DMS 273 (cell line): ENCODE data around the gene KANSL3.
A peak's percentile ranks its signal among the peaks of the same experiment; 100 is the strongest.
"Not testable (repeated sequence)": the region's sequence is repeated elsewhere in the genome, so short reads cannot be mapped to it uniquely, and the experiment has no call there.

ENCODE experiments used
- DNase-seq: peaks from one replicate; lab custom pipeline; 2025; ENCODE audit not compliant: unreplicated experiment; lab: John Stamatoyannopoulos, UW

The KANSL3 gene

GRCh38 chr2:96638144-96639121, at the start of gene KANSL3:
TSS of gene KANSL3 (minus strand) at chr2:96638312. CDS start at chr2:96637135, 1,177 bp downstream.
- peak; percentile 98 for DNase-seq

DNA sequence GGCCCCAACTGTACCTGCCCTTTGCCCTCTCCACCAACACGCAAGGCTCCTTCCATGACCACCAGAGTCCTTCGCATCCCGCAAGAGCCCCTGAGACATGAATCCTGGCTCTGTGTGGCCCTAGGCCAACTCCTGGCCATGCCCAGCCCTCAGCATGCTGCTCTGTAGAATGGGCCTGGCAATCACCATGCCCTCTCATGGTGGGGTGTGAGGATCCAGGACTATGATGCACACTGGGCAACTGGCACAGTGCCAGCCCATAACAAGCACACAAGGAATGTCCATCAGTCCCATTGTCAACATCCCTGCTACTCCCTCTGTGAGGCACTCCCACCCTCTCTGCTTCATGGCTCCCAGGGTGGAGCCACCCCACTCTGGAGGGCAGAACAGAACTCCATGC, 49.2 kb upstream of the KANSL3 start:
- DNase-seq = no peak

DNA sequence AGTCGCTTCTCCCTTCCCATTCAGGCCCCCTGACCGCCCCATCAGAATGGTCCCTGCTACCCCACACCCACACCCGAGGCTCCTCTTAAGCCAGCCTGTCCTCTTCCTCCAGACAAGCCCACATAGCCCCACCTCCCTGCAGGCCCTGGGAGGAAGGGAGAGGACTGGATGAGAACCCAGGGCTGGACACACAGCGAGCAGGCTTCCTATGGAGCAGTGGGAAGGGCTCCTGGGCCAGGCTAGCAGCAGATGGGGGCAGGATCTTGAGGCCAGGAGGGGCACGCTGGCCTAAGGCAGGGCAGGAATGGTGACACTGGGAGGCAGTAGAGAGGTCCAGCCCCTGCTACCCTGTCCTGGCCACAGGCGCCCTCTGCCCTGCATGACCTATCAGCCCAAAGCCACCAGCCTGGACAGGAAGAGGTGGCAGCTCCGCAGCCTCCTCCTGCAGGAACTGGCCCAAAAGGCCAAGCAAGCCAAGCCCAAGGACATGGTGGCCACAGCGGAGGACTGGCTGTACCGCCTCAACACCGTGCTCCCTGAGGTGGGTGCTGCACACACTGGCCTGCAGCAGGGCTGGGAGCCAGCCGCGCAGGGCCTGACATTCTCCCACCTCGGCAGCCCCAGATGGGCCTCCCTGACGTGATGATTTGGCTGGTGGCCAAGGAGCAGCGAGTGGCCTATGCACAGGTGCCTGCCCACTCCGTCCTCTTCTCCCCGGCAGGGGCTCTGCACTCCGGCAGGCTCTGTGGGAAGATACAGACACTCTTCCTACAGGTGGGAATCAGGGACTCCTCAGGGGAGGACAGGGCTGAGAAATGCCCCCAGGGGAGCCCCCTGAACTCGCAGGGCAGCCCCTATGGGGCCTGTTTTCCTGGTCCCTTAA, 47.7 kb upstream of the KANSL3 start:
- peak; percentile 92 for DNase-seq

- peak; percentile 53 for DNase-seq
Measured at GRCh38 chr2:96684883-96685576, 46.9 kb upstream of the KANSL3 start.

DNA sequence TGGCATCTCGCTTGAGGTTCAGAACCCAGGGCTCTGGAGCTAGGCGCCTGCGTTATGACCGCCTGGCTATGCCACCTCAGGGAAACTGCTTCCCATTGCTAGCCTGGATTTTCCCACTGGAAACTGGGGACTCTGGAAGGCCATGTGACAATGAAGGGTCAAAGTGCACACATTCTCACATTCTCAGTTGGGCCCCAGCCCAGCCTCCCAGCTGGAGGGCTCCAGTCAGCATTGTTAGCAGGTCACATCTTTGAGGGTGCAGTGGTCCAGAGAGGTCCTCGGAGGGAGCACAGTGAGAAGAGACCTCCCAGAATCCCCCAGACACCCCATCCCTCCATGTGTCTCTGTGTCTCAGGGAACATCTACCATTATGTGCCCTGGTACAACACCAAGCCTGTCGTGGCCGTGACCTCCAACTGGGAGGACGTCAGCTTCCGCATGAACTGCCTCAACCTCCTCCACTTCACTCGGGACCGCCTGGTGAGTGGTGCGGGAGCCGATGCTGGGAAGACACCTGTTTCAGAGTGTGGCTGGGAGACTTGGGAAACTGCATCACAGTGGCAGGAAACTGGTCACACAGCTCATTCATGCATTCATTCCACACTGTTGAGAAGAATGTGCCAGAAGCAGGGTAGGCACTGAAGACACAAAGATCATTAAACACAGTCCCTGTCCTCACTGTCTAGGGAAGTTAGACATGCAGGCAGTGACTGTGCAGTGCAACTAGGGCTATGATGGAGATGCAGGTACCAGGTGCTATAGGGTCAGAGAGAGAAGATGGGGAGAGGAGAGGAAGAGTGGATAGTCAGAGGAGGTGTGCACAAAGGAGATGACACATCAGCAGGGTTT, 46.1 kb upstream of the KANSL3 start:
- DNase-seq = no peak

GRCh38 chr2:96683307-96683706, 45.2 kb upstream of the KANSL3 start:
- no peak for DNase-seq

GRCh38 chr2:96681540-96681939, 43.4 kb upstream of the KANSL3 start:
- no peak for DNase-seq

GRCh38 chr2:96680561-96681141, 42.5 kb upstream of the KANSL3 start:
- no peak for DNase-seq

DNA sequence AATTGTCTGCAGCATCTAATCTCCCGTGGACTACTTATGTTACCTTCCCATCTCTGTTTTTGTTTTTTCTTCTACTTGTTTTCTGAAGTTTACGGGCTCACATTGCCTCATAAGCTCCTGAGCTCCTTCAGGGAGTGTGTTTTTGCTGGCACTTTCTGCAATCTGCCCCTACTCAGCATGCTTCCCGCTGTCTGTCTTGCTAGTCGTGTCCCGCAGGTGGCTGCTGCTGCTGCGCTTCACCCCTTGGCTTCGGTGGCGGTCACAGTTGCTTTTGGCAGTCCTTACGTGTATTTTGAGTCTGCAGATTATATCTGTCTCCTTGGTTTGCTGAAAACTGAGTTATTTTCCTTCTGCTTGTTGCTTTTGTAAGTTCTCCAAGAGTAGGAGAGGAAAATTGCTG, 41.7 kb upstream of the KANSL3 start:
- DNase-seq = no peak

GRCh38 chr2:96669539-96670215, 31.6 kb upstream of the KANSL3 start:
- DNase-seq = no peak

GRCh38 chr2:96668771-96669170, 30.7 kb upstream of the KANSL3 start:
- no peak for DNase-seq

- DNase-seq = not testable (repeated sequence)
Measured at GRCh38 chr2:96665717-96666116, 27.6 kb upstream of the KANSL3 start.

GRCh38 chr2:96665083-96665569, 27.0 kb upstream of the KANSL3 start:
- DNase-seq = no peak

GRCh38 chr2:96664366-96664925, 26.3 kb upstream of the KANSL3 start:
- DNase-seq = no peak

GRCh38 chr2:96663829-96664228, 25.7 kb upstream of the KANSL3 start:
- no peak for DNase-seq

GRCh38 chr2:96663177-96663576, 25.1 kb upstream of the KANSL3 start:
- DNase-seq = no peak

DNA sequence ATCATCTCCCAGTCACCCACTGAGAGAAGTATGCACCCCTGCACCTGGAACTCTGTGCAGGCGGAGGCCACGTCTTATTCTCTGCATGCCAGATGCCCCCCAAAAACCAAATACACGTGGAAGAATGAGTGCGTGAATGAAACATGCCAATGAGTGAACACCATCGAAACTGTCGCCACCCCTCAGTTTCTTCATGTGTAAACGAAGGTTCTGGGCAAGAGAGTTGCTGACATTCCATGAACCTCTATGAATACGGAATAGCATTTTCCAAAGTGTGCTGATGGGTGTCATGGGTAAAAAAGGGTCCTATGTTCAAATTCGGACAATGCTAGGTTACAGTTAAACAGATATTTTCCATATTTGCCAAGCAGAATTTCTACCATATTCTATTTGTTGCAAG, 24.2 kb upstream of the KANSL3 start:
- DNase-seq = no peak

GRCh38 chr2:96661324-96661723, 23.2 kb upstream of the KANSL3 start:
- no peak for DNase-seq

GRCh38 chr2:96656540-96656939, 18.4 kb upstream of the KANSL3 start:
- no peak for DNase-seq
